Keratinocyte (primary cell): ENCODE measurements around the gene CLIC3.

ENCODE experiments used
- CTCF ChIP-seq, 3 experiments: IDR thresholded peaks in 1 of 3; conservative IDR thresholded peaks in 1 of 3; optimal IDR thresholded peaks in 1 of 3; 2 replicates in 2 of 3; 3 replicates in 1 of 3; pipeline versions ENCODE3 to v1.5.1; 2011; ENCODE audit warnings: low read length in 3 of 3, mild to moderate bottlenecking in 3 of 3, moderate library complexity in 2 of 3, control low read depth in 1 of 3, inconsistent platforms in 1 of 3; ENCODE audit not compliant: insufficient read depth in 2 of 3; ENCODE audit errors: extremely low read depth in 1 of 3
- EZH2 ChIP-seq: IDR thresholded peaks from one replicate; pipeline ENCODE4 v1.6.1; 2012; ENCODE audit warnings: inconsistent platforms, mild to moderate bottlenecking, low read length, moderate library complexity

- TF ChIP-seq EZH2, result no peak
- no peak for TF ChIP-seq CTCF (optimal IDR thresholded peaks at IDR 0.05 in 1 of 3, IDR thresholded peaks at IDR 0.05 in 1 of 3, conservative IDR thresholded peaks at IDR 0.05 in 1 of 3; ENCODE audit: extremely low read depth in 1 of 3, insufficient read depth in 2 of 3, low read length in 3 of 3)
Measured at GRCh38 chr9:137040568-137040967, 44.2 kb upstream of the CLIC3 start.
